ENCODE measurements around the gene PCLO.
"Not testable (repeated sequence)": the region's sequence is repeated elsewhere in the genome, so short reads cannot be mapped to it uniquely, and the experiment has no call there.

PCLO gene

GRCh38 chr7:83101530-83101929 is 61.2 kb downstream of the PCLO start:
- H3K36me3 ChIP-seq (ENCODE audit: control insufficient read depth in 2 of 2, insufficient read depth in 2 of 2, low read length in 2 of 2): no peaks in the 10 kb centered on the region
- H3K4me3 ChIP-seq (ENCODE audit: low read length in 2 of 2): no peak overlapping the region
- H3K9me3 ChIP-seq (ENCODE audit: control insufficient read depth in 2 of 2, low read length in 2 of 2): no peaks in the 10 kb centered on the region
- H3K27ac ChIP-seq (ENCODE audit: low read length): no peak overlapping the region
- no peaks in the 10 kb centered on the region for H3K4me1 ChIP-seq (ENCODE audit: control insufficient read depth, insufficient read depth, low read length)
- H3K9ac ChIP-seq (ENCODE audit: low read length in 2 of 2): no peak overlapping the region
- no peaks in the 10 kb centered on the region for H3K27me3 ChIP-seq (ENCODE audit: control insufficient read depth in 1 of 2, insufficient read depth in 2 of 2, low read length in 2 of 2)

DNA sequence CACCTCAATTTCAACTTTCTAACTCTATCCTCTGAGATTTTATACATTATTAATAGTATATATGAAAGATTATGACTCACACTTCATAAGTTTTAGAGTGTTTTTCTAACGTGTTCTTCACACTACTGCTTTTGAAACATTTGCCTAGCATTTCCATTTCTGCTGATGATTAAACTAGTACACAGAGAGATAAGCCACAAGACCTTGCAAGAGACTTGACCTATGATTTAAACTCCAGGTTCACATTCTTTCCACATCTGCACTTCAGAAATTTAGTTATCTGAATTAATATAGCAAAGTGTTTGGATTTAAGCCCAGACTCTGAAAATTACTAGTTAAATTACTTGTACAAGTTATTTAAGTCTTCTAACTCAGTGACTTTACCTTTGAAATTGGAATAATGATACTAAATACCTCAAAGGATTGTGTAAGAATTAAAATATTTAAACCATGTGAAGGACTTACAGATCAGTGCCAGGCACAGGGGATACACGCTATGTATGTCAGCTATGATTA is 66.6 kb downstream of the PCLO start:
- Histone ChIP-seq H3K4me1 (ENCODE audit: control insufficient read depth, insufficient read depth, low read length) (no peaks in the 10 kb centered on the region), H3K4me3 (ENCODE audit: low read length in 2 of 2) (no peak overlapping the region), H3K9me3 (ENCODE audit: control insufficient read depth in 2 of 2, low read length in 2 of 2) (no peaks in the 10 kb centered on the region), H3K36me3 (ENCODE audit: control insufficient read depth in 2 of 2, insufficient read depth in 2 of 2, low read length in 2 of 2) (no peaks in the 10 kb centered on the region), H3K27ac (ENCODE audit: low read length) (no peak overlapping the region), H3K9ac (ENCODE audit: low read length in 2 of 2) (no peak overlapping the region), H3K27me3 (ENCODE audit: control insufficient read depth in 1 of 2, insufficient read depth in 2 of 2, low read length in 2 of 2) (no peaks in the 10 kb centered on the region)

DNA sequence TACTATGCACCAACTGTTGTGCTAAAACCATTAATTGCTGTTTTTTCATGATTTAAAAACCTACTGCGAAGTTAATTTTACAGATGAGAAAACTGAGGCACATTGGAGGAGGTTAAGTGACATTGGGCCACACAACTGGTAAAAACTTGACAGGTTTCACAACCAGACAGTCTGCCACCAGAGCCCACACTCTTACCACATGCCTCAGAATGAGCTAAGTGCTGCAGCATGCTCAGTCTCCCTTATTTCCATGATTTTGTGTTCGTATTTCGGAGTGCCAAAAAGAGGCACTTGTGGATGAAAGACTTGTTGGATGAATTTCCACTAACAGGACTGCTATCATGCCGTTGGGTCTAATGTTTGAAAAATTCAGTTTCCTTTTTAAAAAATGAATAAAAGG is 77.4 kb downstream of the PCLO start:
- Histone ChIP-seq H3K4me1 (ENCODE audit: control insufficient read depth, insufficient read depth, low read length) (no peaks in the 10 kb centered on the region), H3K9me3 (ENCODE audit: control insufficient read depth in 2 of 2, low read length in 2 of 2) (no peaks in the 10 kb centered on the region), H3K4me3 (ENCODE audit: low read length in 2 of 2) (no peak overlapping the region), H3K9ac (ENCODE audit: low read length in 2 of 2) (no peak overlapping the region), H3K36me3 (ENCODE audit: control insufficient read depth in 2 of 2, insufficient read depth in 2 of 2, low read length in 2 of 2) (no peaks in the 10 kb centered on the region), H3K27ac (ENCODE audit: low read length) (no peak overlapping the region), H3K27me3 (ENCODE audit: control insufficient read depth in 1 of 2, insufficient read depth in 2 of 2, low read length in 2 of 2) (no peaks in the 10 kb centered on the region)

DNA sequence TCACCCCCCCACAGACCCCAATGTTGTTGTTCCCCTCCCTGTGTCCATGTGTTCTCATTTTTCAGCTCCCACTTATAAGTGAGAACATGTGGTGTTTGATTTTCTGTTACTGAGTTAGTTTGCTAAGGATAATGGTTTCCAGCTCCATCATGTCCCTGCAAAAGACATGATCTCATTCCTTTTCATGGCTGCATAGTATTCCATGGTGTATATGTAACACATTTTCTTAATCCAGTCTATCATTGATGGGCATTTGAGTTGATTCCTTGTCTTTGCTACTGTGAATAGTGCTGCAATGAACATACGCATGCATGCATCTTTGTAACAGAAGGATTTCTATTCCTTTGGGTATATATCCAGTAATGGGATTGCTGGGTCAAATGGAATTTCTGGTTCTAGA is 82.8 kb downstream of the PCLO start:
- not testable (repeated sequence) for H3K27me3 ChIP-seq (ENCODE audit: control insufficient read depth in 1 of 2, insufficient read depth in 2 of 2, low read length in 2 of 2); H3K9me3 ChIP-seq (ENCODE audit: control insufficient read depth in 2 of 2, low read length in 2 of 2); H3K4me1 ChIP-seq (ENCODE audit: control insufficient read depth, insufficient read depth, low read length); H3K4me3 ChIP-seq (ENCODE audit: low read length in 2 of 2); H3K36me3 ChIP-seq (ENCODE audit: control insufficient read depth in 2 of 2, insufficient read depth in 2 of 2, low read length in 2 of 2); H3K9ac ChIP-seq (ENCODE audit: low read length in 2 of 2); H3K27ac ChIP-seq (ENCODE audit: low read length)

GRCh38 chr7:83077328-83077727 is 85.4 kb downstream of the PCLO start:
- no peaks in the 10 kb centered on the region for H3K4me1 ChIP-seq (ENCODE audit: control insufficient read depth, insufficient read depth, low read length)
- no peak overlapping the region for H3K27ac ChIP-seq (ENCODE audit: low read length)
- no peaks in the 10 kb centered on the region for H3K9me3 ChIP-seq (ENCODE audit: control insufficient read depth in 2 of 2, low read length in 2 of 2)
- no peak overlapping the region for H3K9ac ChIP-seq (ENCODE audit: low read length in 2 of 2)
- H3K27me3 ChIP-seq (ENCODE audit: control insufficient read depth in 1 of 2, insufficient read depth in 2 of 2, low read length in 2 of 2): no peaks in the 10 kb centered on the region
- no peaks in the 10 kb centered on the region for H3K36me3 ChIP-seq (ENCODE audit: control insufficient read depth in 2 of 2, insufficient read depth in 2 of 2, low read length in 2 of 2)
- H3K4me3 ChIP-seq (ENCODE audit: low read length in 2 of 2): no peak overlapping the region

GRCh38 chr7:83072576-83073517 is 89.8 kb downstream of the PCLO start:
- Histone ChIP-seq H3K36me3 (ENCODE audit: control insufficient read depth in 2 of 2, insufficient read depth in 2 of 2, low read length in 2 of 2) (no peaks in the 10 kb centered on the region), H3K27ac (ENCODE audit: low read length) (no peak overlapping the region), H3K4me3 (ENCODE audit: low read length in 2 of 2) (no peak overlapping the region), H3K9ac (ENCODE audit: low read length in 2 of 2) (no peak overlapping the region), H3K4me1 (ENCODE audit: control insufficient read depth, insufficient read depth, low read length) (no peaks in the 10 kb centered on the region), H3K9me3 (ENCODE audit: control insufficient read depth in 2 of 2, low read length in 2 of 2) (no peaks in the 10 kb centered on the region), H3K27me3 (ENCODE audit: control insufficient read depth in 1 of 2, insufficient read depth in 2 of 2, low read length in 2 of 2) (no peaks in the 10 kb centered on the region)

DNA sequence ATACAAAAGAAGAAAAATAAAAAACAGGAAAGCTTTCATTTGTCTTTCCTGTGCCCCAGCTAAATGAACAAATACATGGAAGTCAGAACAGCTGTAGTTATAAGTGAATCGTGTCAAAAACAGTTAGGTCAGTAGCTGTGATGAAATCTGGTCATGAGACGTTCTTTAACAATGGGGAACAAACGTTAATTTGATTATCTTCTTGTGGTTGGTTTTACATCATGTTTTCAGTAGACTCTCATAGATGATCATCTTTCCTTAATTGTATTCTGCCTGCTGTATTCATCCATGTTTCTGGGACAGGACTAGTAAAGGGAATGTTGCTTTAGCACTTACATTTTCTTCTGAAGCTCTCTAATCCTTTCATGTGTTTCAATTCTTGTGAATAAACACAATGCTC is 97.0 kb downstream of the PCLO start:
- no peak overlapping the region for H3K9ac ChIP-seq (ENCODE audit: low read length in 2 of 2)
- no peak overlapping the region for H3K4me3 ChIP-seq (ENCODE audit: low read length in 2 of 2)
- H3K9me3 ChIP-seq (ENCODE audit: control insufficient read depth in 2 of 2, low read length in 2 of 2): no peaks in the 10 kb centered on the region
- no peak overlapping the region for H3K27ac ChIP-seq (ENCODE audit: low read length)
- no peaks in the 10 kb centered on the region for H3K27me3 ChIP-seq (ENCODE audit: control insufficient read depth in 1 of 2, insufficient read depth in 2 of 2, low read length in 2 of 2)
- no peaks in the 10 kb centered on the region for H3K4me1 ChIP-seq (ENCODE audit: control insufficient read depth, insufficient read depth, low read length)
- no peaks in the 10 kb centered on the region for H3K36me3 ChIP-seq (ENCODE audit: control insufficient read depth in 2 of 2, insufficient read depth in 2 of 2, low read length in 2 of 2)

- Histone ChIP-seq H3K27ac (ENCODE audit: low read length) (no peak overlapping the region), H3K4me3 (ENCODE audit: low read length in 2 of 2) (no peak overlapping the region), H3K27me3 (ENCODE audit: control insufficient read depth in 1 of 2, insufficient read depth in 2 of 2, low read length in 2 of 2) (no peaks in the 10 kb centered on the region), H3K9me3 (ENCODE audit: control insufficient read depth in 2 of 2, low read length in 2 of 2) (no peaks in the 10 kb centered on the region), H3K36me3 (ENCODE audit: control insufficient read depth in 2 of 2, insufficient read depth in 2 of 2, low read length in 2 of 2) (no peaks in the 10 kb centered on the region), H3K4me1 (ENCODE audit: control insufficient read depth, insufficient read depth, low read length) (no peaks in the 10 kb centered on the region), H3K9ac (ENCODE audit: low read length in 2 of 2) (no peak overlapping the region)
Measured at GRCh38 chr7:83060218-83060617, 102.5 kb downstream of the PCLO start.

DNA sequence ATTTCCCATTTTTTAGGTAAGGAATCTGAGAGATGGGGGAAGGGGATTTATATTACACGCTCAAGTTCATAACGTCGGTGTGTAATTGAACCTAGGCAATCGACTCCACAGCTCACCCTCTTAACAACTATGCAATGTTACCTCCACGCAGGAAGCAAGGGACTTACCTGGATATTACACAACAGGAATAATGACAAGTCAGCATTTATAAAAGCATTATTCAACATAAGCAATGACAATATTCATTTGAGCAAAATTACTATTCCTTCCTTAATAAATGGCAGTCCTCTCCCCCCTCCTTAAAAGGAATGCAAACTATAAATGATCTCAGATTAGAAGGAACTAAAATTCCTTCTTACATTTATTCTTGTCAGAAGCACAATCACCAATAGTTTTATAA is 104.0 kb downstream of the PCLO start:
- no peaks in the 10 kb centered on the region for H3K36me3 ChIP-seq (ENCODE audit: control insufficient read depth in 2 of 2, insufficient read depth in 2 of 2, low read length in 2 of 2)
- no peaks in the 10 kb centered on the region for H3K4me1 ChIP-seq (ENCODE audit: control insufficient read depth, insufficient read depth, low read length)
- H3K4me3 ChIP-seq (ENCODE audit: low read length in 2 of 2): no peak overlapping the region
- no peak overlapping the region for H3K27ac ChIP-seq (ENCODE audit: low read length)
- no peaks in the 10 kb centered on the region for H3K9me3 ChIP-seq (ENCODE audit: control insufficient read depth in 2 of 2, low read length in 2 of 2)
- no peaks in the 10 kb centered on the region for H3K27me3 ChIP-seq (ENCODE audit: control insufficient read depth in 1 of 2, insufficient read depth in 2 of 2, low read length in 2 of 2)
- H3K9ac ChIP-seq (ENCODE audit: low read length in 2 of 2): no peak overlapping the region

GRCh38 chr7:83055197-83055596 is 107.5 kb downstream of the PCLO start:
- no peaks in the 10 kb centered on the region for H3K36me3 ChIP-seq (ENCODE audit: control insufficient read depth in 2 of 2, insufficient read depth in 2 of 2, low read length in 2 of 2)
- no peaks in the 10 kb centered on the region for H3K27me3 ChIP-seq (ENCODE audit: control insufficient read depth in 1 of 2, insufficient read depth in 2 of 2, low read length in 2 of 2)
- H3K9me3 ChIP-seq (ENCODE audit: control insufficient read depth in 2 of 2, low read length in 2 of 2): no peaks in the 10 kb centered on the region
- no peaks in the 10 kb centered on the region for H3K4me1 ChIP-seq (ENCODE audit: control insufficient read depth, insufficient read depth, low read length)
- H3K9ac ChIP-seq (ENCODE audit: low read length in 2 of 2): no peak overlapping the region
- no peak overlapping the region for H3K4me3 ChIP-seq (ENCODE audit: low read length in 2 of 2)
- H3K27ac ChIP-seq (ENCODE audit: low read length): no peak overlapping the region

- Histone ChIP-seq H3K27me3 (ENCODE audit: control insufficient read depth in 1 of 2, insufficient read depth in 2 of 2, low read length in 2 of 2) (no peaks in the 10 kb centered on the region), H3K4me3 (ENCODE audit: low read length in 2 of 2) (no peak overlapping the region), H3K27ac (ENCODE audit: low read length) (no peak overlapping the region), H3K4me1 (ENCODE audit: control insufficient read depth, insufficient read depth, low read length) (no peaks in the 10 kb centered on the region), H3K36me3 (ENCODE audit: control insufficient read depth in 2 of 2, insufficient read depth in 2 of 2, low read length in 2 of 2) (no peaks in the 10 kb centered on the region), H3K9me3 (ENCODE audit: control insufficient read depth in 2 of 2, low read length in 2 of 2) (no peaks in the 10 kb centered on the region), H3K9ac (ENCODE audit: low read length in 2 of 2) (no peak overlapping the region)
Measured at GRCh38 chr7:83054472-83054871, 108.2 kb downstream of the PCLO start.
